ENCODE measurements around the gene TMEM219. TPM values are rescaled to one million over a fixed set of nuclear protein-coding genes. Genes with fewer than 3 reads are reported as not detected.
A peak's percentile ranks its signal among the peaks of the same experiment; 100 is the strongest.

Gene TMEM219
- total and polyA plus RNA-seq, 2 donors (not counting 3 experiments of a cell fraction or from before 2014, with no cell fraction given), result 110 to 182 TPM

GRCh38 chr16:29985271-29985811 is 23.5 kb downstream of the TMEM219 start:
- peaks cover 47 to 88% of the 10 kb centered on the region in 2 experiments for H3K36me3 ChIP-seq (ENCODE audit: control insufficient read depth in 2 of 2, extremely low read depth in 1 of 2, insufficient read depth in 2 of 2, low read length in 2 of 2)

More at GRCh38 chr16:29985271-29985811, 23.5 kb downstream of the TMEM219 start:
- Histone ChIP-seq H4K20me1 (replicated peaks; ENCODE audit: control insufficient read depth, extremely low read depth, insufficient read depth, low read length) (no peaks in the 10 kb centered on the region), H2AFZ (ENCODE audit: low read depth, low read length) (no peak overlapping the region), H3K4me1 (ENCODE audit: control insufficient read depth, extremely low read depth, insufficient read depth, low read length) (peaks cover under 1% of the 10 kb centered on the region), H3K27ac (ENCODE audit: insufficient read depth, low read depth, low read length) (no peak overlapping the region), H3K9me3 (replicated peaks; ENCODE audit: control insufficient read depth, insufficient read depth, low read length) (no peaks in the 10 kb centered on the region), H3K79me2 (ENCODE audit: control insufficient read depth, insufficient read depth, low read length) (peaks cover 3% of the 10 kb centered on the region), H3K4me2 (ENCODE audit: insufficient read depth, low read length) (no peak overlapping the region), H3K27me3 (ENCODE audit: control insufficient read depth in 2 of 2, insufficient read depth in 2 of 2, low read length in 2 of 2) (no peaks in the 10 kb centered on the region), H3K9ac (replicated peaks; ENCODE audit: extremely low read depth, insufficient read depth, low read length) (no peak overlapping the region), H3K9me1 (replicated peaks; ENCODE audit: control insufficient read depth, extremely low read depth, insufficient read depth, low read length) (no peaks in the 10 kb centered on the region), H3K4me3 (replicated peaks in 1 of 3; ENCODE audit: insufficient read depth in 1 of 3, low read depth in 1 of 3, low read length in 3 of 3) (no peak overlapping the region)
- no peak for DNase-seq (ENCODE audit: low read depth, low spot score)
- dilution Hi-C loops (cut with MboI; ENCODE audit: extremely low pct_ligation_motif_present, low sequenced_read_pairs), result no loop called here
- intact Hi-C loops (cut with micrococcal nuclease), result no loop called here
- CTCF ChIA-PET, result interaction anchor here (0.7 to 2.1 kb wide), 4 partner anchors 11 to 178 kb away, joined by 3 to 6 read pairs (median 3); partner anchors contain the start of genes HIRIP3 and INO80E
- no peak for TF ChIP-seq EZH2 (IDR thresholded peaks at IDR 0.05; ENCODE audit: borderline replicate concordance, low read depth, low read length, severe bottlenecking)
- TF ChIP-seq MAX (IDR thresholded peaks at IDR 0.05; ENCODE audit: insufficient read depth, insufficient read length), result no peak
- TF ChIP-seq CTCF (IDR thresholded peaks at IDR 0.05; ENCODE audit: extremely low read depth in 1 of 2, insufficient read depth in 1 of 2, low read depth in 1 of 2, low read length in 2 of 2), result no peak
- no peak for TF ChIP-seq POLR2AphosphoS5 (IDR thresholded peaks at IDR 0.05; ENCODE audit: insufficient read depth, low read depth, low read length)
- no peak for TF ChIP-seq JUN (IDR thresholded peaks at IDR 0.05; ENCODE audit: borderline replicate concordance, insufficient read depth, insufficient read length, low read depth)
- no peak for TF ChIP-seq GATA2 (IDR thresholded peaks at IDR 0.05; ENCODE audit: insufficient read depth, insufficient read length, low read depth, low read length)
- no peak for TF ChIP-seq POLR2A (IDR thresholded peaks at IDR 0.05; ENCODE audit: low read depth, low read length)
- TF ChIP-seq MYC (IDR thresholded peaks at IDR 0.05; ENCODE audit: low read depth, low read length), result no peak
- no peak for TF ChIP-seq FOS (IDR thresholded peaks at IDR 0.05; ENCODE audit: borderline replicate concordance, insufficient read depth, low read length)
- FAIRE-seq, result no peak
- POLR2A ChIA-PET, result interaction anchor here (1.1 to 1.2 kb wide), 2 partner anchors 10 to 12 kb away, joined by 3 read pairs; partner anchors contain the start of gene HIRIP3
- BruUV-seq (replicated peaks), result TSS peak; percentile 6
